GM15510 (cell line): ENCODE data around the gene ADCY4.

ENCODE experiments used
- POLR2A ChIP-seq: IDR thresholded peaks from 3 replicates; pipeline ENCODE4 v1.6.1; 2011; ENCODE audit warnings: borderline replicate concordance; ENCODE audit not compliant: insufficient read length; ENCODE audit errors: extremely low read depth

Gene ADCY4

DNA sequence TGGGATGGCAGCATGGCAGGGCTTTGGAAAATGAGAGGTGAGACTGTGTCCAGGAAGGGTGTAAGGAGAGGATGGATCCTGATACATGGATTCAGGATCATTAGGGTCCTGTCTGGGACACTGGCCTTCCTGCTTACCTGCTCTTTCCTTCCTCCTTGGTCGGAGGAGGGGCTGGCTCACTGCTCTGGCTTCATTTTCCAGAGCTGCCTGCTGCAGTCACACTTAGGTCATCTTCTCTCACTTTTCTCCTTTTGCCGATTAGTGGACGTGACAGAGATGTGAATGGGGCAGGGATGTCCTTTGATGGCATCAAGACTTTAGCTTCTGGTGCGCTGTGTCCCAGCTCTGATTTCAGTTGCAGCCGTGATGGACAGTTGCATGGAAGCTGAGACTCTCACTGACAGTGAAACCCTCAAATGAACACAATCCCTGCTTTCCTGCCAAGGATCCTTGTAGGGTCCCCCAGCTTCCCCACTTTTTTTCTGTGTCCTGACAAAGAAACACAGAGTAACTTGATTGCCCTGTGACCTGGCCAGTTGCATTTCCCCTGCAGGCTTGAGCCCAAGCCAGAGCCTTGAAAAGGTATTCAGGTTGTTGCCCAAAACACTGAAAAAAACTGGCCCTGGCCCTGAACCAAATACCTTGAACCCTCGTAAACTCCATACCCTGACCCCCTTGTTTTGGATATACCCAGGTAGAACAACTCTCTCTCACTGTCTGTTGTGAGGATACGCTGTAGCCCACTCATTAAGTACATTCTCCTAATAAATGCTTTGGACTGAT lies 26.3 kb downstream of the ADCY4 start:
- no peak for TF ChIP-seq POLR2A

DNA sequence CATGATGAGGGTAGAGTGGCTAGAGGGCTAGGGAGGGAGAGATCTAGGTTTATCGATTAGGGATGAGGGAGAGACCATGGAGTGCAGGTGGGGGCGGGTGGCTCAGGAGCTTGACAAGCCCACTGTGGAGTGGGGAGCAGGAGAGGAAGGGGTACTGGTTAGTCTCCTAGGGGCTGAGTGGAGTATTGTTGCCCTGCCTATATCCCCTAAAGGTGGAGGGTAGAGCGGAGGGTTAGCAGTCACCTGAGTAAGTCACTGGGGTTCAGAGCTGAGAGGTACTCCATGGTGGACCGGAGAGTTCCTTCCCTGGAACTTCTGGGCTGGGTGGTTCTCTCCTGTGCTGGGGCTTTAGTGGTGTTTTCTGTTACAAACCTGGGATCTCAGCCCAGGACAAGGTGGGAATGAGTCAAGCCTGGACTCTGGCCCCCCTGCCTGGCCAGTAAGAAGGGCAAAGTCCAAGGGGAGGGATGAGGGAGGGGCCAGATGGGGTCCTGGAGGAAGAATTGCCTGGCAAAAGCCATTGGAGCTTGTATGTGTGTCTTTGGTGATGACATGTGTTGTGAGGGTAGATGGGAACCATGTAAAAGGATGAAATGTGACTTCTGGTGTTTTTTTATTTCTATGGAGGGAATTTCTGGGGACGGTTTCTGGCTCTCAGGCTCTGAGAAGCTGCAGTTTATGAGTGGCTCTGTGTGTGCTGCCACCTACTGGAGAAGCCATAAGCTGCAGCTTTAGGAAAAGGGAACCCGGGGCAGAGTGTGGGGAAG lies 27.1 kb downstream of the ADCY4 start, which contains the start of gene CIDEB:
CIDEB (minus strand) TSS at position 403 of the 767 bp plus-strand sequence; CDS start at position 284, 119 bp downstream.
- TF ChIP-seq POLR2A = no peak

DNA sequence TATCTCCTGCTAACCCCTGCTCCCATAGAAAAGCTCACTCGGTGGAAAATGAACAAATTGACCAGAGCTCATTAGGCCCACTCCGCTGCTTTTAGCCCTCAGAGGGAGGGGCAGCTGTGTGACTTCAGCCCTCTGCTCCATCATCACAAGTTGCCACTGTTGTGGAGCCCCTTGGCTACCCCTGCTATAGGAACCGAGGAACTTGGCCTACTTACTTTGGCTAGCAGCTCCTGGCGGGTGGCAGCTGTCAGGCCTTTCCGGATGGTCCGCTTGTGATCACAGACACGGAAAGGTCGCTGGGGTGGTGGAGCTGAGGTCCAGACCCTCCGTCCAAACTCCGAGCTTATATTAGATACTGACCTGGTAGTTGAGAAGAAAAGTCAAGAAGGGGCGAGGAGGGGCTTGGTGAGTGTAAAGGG lies 27.7 kb downstream of the ADCY4 start:
- TF ChIP-seq POLR2A = no peak

DNA sequence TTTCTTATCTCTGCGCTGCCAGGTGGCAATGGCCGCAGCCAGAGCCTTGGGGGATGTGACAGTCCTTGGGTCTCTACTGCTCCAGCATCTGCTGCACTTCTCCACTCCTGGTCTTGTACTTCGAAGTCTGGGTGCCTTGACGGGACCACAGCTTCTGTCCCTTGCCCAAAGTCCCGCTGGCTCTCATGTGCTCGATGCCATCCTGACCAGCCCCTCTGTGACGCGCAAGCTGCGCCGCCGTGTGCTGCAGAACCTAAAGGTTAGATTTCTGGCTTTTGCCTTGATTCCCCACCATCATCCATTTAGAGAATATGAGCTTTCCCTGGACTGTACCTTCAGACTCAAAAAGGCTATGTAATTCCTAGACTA lies 30.9 kb downstream of the ADCY4 start:
- TF ChIP-seq POLR2A = no peak

DNA sequence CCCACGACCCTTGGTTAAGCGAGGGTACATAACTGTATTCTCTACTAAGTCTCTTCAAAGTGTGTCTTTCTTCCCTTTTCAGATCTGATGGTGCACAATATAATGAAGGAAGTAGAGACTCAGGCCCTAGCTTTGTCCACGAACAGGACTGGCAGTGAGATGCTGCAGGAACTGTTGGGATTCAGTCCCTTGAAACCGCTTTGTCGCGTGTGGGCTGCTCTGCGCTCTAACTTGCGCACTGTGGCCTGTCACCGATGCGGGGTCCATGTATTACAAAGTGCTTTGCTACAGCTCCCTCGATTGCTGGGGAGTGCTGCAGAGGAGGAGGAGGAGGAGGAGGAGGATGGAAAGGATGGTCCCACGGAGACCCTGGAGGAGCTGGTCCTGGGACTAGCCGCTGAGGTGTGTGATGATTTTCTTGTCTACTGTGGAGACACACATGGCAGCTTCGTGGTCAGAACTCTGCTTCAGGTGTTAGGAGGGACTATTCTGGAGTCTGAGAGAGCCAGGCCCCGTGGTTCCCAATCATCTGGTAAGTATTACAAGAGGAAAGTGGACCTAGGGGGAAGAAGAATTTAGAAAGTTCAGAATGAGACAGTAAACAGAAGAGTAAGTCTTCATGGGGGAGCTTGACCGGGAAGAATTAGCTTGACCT lies 34.4 kb downstream of the ADCY4 start:
- TF ChIP-seq POLR2A = no peak

DNA sequence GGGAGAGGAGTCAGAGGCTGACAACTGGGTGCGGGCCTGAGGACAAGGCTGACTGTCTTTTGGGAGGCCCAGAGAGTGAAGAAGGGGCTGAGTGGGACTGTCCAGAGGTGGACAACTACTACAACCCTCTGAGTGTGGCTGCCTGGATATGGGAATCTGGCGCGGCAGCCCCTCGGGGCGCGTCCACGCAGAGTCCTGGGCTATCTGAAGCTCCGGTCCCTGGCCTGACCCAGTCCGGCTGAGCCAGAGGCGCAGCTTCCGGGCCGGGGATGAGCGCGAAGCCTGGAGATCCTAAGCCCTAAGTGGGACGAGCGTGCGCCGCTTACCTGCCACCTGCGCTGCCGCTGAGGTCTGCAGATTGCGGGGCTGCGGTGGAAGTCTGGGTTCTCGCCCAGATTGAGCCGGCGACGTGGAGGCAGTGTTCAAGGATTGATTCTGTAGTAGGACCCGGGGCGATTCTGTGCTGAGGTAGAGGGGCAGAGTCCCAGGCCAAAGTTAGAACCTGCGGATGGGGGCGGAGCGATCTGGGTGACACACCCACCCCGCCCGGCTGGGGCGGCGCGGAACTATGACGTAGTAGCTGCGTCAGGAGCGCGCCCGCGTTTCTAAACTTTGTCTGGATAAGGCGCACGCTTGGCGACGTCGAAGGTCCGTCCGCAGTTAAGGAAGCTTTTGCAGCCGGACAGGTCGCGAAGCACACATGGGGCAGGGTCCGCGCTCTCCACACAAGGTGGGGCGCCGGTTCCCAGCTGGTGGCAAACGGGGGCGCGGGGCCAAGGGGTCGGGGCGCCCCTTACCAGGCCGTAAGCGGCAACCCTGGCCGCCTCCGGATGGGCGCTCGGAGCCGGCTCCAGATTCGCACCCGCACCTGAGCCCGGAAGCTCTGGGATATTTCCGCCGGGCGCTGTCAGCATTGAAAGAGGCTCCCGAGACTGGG lies 35.3 kb downstream of the ADCY4 start, which contains the start of the genes DHRS1 and NOP9:
DHRS1 (minus strand) TSS at position 526 of the 937 bp plus-strand sequence. CDS start 674 bp downstream, outside the sequence.
NOP9 (plus strand) TSS at position 596 of the 937 bp plus-strand sequence; CDS start at position 701, 105 bp downstream.
- TF ChIP-seq POLR2A = peak; percentile 66

DNA sequence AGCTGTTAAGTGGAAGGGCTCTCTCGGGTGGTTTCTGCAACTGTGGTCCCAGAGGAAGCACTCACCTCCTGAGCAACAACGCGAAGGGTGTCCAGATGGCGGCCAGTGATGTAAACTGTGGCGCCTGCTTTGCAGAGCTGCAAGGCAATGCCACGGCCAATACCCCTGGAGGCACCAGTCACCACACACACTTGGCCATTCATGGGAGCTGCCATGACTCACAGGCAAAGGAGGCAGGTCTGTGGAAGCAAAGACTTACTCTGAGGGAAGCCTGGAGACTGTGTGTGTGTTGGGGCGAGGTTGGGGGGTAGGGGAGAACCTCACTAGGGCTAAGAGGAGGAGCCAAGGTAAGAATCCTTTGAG lies 36.0 kb downstream of the ADCY4 start:
- TF ChIP-seq POLR2A = no peak

DNA sequence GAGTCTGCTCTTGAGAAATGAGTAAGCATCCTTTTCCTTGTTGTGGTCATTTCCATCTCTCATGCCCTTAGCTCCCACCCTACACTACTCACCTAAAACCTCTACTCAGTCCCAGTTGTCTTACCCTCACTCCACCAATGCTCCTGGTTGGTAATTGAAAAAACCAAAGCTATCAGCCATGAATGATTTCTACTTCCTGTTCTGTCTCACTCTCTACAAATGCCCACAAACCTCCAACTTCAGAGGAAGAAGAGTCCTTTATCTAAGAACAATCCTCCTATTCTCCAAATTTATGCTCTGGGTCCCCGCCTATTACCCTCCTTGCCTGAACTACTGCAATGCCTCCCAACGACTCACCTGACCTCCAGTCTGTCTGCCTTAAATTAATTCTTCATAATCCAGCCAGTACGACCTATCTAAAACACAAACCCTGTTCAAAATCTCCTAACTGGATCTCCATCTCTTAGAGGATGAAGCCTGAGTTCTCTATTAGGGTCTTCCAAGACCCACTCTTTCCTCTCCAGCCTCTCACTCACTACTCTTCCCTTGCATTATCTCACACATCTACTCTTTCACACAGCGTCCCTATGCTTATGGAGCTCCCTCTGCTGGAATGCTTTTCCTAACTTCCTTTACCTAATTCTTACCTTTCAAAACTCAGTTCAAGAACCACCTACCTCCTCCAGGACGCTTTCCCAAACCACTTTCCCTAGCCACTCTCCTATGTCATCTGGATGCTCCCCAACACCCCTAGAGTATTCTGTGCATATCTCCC lies 37.5 kb downstream of the ADCY4 start:
- no peak for TF ChIP-seq POLR2A

DNA sequence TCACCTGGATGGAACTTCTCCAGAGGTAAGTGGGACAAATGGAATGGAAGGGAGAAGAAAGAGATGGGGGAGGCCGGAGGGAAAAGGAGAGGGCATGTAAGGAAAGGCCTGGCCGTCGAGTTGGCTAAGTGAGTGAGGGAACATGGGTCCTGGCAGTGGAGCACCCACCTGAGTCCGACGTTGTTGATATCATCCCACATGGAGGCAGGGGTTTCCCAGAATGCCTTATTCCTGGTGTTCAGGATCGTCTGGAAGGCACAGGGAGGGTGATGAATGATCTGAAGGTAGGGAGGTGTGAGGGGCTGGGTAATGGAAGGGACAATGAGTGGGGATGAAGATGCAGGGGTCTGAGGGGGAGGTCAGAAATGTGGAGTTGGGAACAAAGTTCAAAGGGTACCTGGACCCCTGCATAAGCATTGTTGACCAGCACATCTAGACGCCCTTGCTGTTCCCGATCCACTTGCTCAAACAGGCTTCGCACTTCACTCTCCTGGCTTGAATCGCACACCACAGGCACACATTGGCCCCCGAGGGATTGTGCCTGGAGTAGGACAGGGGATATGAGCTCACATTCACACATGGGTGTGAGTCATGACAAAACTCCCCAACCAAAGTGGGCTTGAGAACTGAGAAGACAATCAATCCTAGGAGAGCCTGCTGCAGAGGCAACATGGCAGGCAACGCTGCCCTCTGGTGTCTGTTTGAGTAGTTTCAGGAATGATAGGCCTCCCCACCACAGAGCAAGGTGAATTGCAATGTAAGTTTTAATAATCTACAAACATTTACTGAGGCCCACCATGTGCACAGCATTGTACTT lies 38.3 kb downstream of the ADCY4 start:
- no peak for TF ChIP-seq POLR2A

DNA sequence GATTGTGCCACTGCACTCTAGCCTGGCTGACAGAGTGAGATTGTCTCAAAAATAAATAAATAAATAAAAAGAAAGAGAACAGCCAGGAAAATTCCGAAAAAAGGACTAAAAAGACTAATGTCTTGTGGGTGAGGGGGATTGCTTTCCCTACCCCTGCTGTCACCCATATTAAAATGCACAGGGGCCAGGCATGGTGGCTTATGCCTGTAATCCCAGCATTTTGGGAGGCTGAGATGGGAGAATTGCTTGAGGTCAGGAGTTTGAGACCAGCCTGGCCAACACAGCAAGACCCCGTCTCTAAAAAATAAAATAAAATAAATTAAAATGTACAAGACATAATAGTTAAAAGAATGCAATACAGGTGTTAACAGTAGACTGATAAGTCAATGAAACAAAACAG lies 41.3 kb downstream of the ADCY4 start:
- no peak for TF ChIP-seq POLR2A

DNA sequence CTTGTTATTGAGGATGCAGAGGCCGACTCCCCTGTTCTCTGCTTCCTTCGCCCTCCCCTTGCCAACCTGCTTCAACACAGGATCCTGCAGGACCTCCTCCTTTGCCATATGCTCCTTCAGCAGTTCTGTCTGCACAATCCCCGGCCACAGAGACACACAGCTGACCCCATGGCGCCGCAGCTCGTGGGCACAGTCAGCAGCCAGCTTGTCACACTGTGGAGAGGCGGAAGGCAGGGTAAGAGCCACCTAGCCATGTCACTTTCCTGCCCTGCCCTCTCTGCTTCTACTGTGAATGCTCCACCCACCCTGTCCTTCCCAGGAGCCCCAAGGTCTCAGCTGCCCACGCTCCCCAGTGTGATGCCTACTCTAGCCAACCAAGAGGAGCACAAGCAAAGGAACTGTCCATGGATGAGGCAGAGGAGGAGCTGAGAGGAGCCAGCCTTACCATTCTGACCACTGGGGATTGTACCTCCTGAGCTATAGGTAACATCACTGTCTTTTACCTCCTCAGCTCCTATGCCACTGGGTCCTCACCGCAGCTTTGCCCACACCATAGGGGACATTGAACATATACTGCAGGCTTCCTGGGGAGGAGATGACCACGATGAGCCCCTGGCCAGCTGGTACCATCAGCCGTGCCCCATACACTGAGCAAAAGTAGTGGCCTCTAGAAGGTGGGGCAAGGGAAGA lies 42.6 kb downstream of the ADCY4 start:
- no peak for TF ChIP-seq POLR2A
